ENCODE results near the gene TENM3.

- TF ChIP-seq FOXM1 (IDR thresholded peaks at IDR 0.05; ENCODE audit: low read depth) = no peak
- TF ChIP-seq USF2 (IDR thresholded peaks at IDR 0.05; ENCODE audit: borderline replicate concordance, low read depth, low read length) = no peak
- TF ChIP-seq CTCF (IDR thresholded peaks at IDR 0.05) = no peak
- TF ChIP-seq USF1 (IDR thresholded peaks at IDR 0.05; ENCODE audit: borderline replicate concordance, low read depth) = no peak
- no peak for TF ChIP-seq MAX (IDR thresholded peaks at IDR 0.05; ENCODE audit: low read depth)
- no peak for TF ChIP-seq EZH2phosphoT487 (IDR thresholded peaks at IDR 0.05; ENCODE audit: borderline replicate concordance, low read depth)
- no peak for TF ChIP-seq EP300 (IDR thresholded peaks at IDR 0.05; ENCODE audit: borderline replicate concordance in 1 of 2, low read depth in 1 of 2, low read length in 1 of 2)
- no peak for TF ChIP-seq CHD2 (IDR thresholded peaks at IDR 0.05; ENCODE audit: low read length, partially characterized antibody)
Observed at GRCh38 chr4:182411391-182411790, 168.2 kb downstream of the TENM3 start.
